HUES64 (cell line): ENCODE data around the gene FCMR.
"Not testable (repeated sequence)": the region's sequence is repeated elsewhere in the genome, so short reads cannot be mapped to it uniquely, and the experiment has no call there.

Experiments used
- H3K27ac ChIP-seq: 2 replicates; pipeline ENCODE4 v1.7.0; 2013; ENCODE audit warnings: low read depth, low read length, inconsistent platforms
- H3K27me3 ChIP-seq: 2 replicates; pipeline ENCODE4 v1.6.1; 2013; ENCODE audit warnings: mild to moderate bottlenecking, low read length; ENCODE audit not compliant: insufficient read depth
- H3K36me3 ChIP-seq: 2 replicates; pipeline ENCODE4 v1.6.1; 2013; ENCODE audit warnings: mild to moderate bottlenecking, low read length; ENCODE audit not compliant: insufficient read depth
- H3K4me1 ChIP-seq: 2 replicates; pipeline ENCODE4 v1.6.1; 2013; ENCODE audit warnings: mild to moderate bottlenecking, low read length, moderate library complexity; ENCODE audit not compliant: insufficient read depth
- H3K4me3 ChIP-seq: 2 replicates; pipeline ENCODE4 v1.5.1; 2013; ENCODE audit warnings: mild to moderate bottlenecking, low read length, moderate library complexity
- H3K9ac ChIP-seq: 2 replicates; pipeline ENCODE4 v1.6.1; 2013; ENCODE audit warnings: mild to moderate bottlenecking, low read depth, low read length
- H3K9me3 ChIP-seq: 2 replicates; pipeline ENCODE4 v1.6.1; 2013; ENCODE audit warnings: low read depth, low read length; ENCODE audit not compliant: insufficient read depth
- WGBS: fragments of 150-250, 120-280 bp; methylation state at CpG from one replicate; pipeline ENCODE4 v1.1.7; 2013; ENCODE audit warnings: missing lambda C conversion rate; 5-methylcytosine and 5-hydroxymethylcytosine counted together

Gene FCMR

DNA sequence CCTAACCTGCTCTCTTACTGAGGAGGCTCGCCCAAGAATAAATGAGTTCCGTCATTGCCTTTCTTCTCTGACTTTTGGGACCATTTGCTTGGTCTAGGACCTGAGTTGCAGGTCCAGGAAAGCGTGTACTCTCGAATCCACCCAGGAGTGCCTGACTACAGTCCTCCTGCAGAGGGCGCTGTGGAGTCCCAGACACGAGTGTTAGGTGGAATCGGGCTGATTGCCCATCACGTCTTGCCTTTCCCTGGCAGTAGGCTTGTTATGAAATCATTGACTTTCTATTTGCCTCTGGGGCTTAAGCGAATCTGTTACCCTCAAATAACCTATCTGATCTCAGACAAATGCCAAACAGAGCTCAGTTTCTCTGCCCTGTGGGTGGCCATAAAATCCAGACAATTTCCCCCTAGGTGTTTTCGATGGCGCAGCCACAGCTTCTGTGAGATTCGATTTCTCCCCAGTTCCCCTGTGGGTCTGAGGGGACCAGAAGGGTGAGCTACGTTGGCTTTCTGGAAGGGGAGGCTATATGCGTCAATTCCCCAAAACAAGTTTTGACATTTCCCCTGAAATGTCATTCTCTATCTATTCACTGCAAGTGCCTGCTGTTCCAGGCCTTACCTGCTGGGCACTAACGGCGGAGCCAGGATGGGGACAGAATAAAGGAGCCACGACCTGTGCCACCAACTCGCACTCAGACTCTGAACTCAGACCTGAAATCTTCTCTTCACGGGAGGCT is 56.6 kb downstream of the FCMR start, which contains the start of gene IL20:
Gene IL20, plus strand, starts transcription at position 685 of the 733 bp plus-strand sequence. CDS start 230 bp downstream, outside the sequence.
- Histone ChIP-seq H3K27me3 (no peaks in the 10 kb centered on the region), H3K4me3 (no peak within 1 kb of the TSS), H3K4me1 (no peaks in the 10 kb centered on the region), H3K9me3 (no peaks in the 10 kb centered on the region), H3K36me3 (no peaks in the 10 kb centered on the region), H3K9ac (no peak within 1 kb of the TSS), H3K27ac (no peak within 1 kb of the TSS)
- WGBS: 58% methylated on average over 19 of the region's 19 CpGs

DNA sequence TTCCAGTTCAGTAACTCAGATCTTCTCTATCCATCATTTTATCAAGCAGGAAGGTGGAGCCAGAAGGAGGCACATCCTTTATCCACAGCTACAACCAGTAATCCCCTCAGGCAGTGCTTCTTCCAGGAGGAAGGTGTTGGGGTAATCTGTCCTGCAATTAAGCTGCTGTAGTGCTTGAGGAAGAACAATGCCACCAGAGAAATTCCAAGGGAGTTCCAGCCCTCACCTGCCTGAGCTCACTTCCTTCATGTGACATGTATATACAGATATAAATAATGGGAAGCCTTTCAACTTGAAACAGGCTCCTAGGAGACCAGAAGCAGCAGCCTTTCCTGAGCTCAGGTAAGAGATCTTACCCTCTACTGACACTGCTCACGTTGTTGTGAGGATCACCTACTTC is 58.5 kb downstream of the FCMR start:
- no peak overlapping the region for H3K4me3 ChIP-seq
- no peak overlapping the region for H3K27ac ChIP-seq
- no peaks in the 10 kb centered on the region; the same call in 1 of the 2 replicates for H3K27me3 ChIP-seq
- H3K9ac ChIP-seq: no peak overlapping the region
- H3K36me3 ChIP-seq: no peaks in the 10 kb centered on the region
- no peaks in the 10 kb centered on the region for H3K4me1 ChIP-seq
- H3K9me3 ChIP-seq: no peaks in the 10 kb centered on the region
- WGBS: 83% methylated on average over 1 of the region's 1 CpG

GRCh38 chr1:206860165-206860564 is 61.6 kb downstream of the FCMR start:
- no peaks in the 10 kb centered on the region; the same call in 1 of the 2 replicates for H3K27me3 ChIP-seq

DNA sequence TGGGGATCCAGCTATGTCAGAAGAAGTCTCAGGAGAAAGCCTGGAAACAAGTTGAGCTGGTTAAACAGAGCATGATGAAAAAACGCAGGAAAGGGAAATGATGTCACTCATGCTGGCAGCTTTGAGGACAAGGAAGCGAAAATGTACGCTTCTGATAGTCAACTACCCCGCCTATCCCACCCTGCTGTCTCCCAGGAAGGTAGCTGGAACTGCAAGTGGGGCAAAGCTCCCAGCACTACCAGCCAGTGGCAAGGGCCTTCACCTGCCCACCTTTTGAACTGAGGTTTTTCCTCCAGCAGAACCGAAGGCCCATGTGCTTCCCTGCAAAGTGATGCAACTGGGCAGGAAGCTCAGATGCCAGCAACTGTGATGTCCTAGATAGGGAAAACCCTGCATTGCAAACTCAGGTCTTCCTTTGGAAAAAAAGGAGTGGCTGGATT is 62.6 kb downstream of the FCMR start:
- H3K27me3 ChIP-seq: no peaks in the 10 kb centered on the region; the same call in 1 of the 2 replicates
- no peaks in the 10 kb centered on the region for H3K9me3 ChIP-seq
- 91% methylated on average over 5 of the region's 5 CpGs for WGBS
- H3K4me3 ChIP-seq: no peak overlapping the region
- no peaks in the 10 kb centered on the region for H3K36me3 ChIP-seq
- H3K9ac ChIP-seq: no peak overlapping the region
- no peaks in the 10 kb centered on the region for H3K4me1 ChIP-seq
- no peak overlapping the region for H3K27ac ChIP-seq

More at GRCh38 chr1:206860165-206860564, 61.6 kb downstream of the FCMR start:
- Histone ChIP-seq H3K4me3 (no peak overlapping the region), H3K4me1 (no peaks in the 10 kb centered on the region), H3K9me3 (no peaks in the 10 kb centered on the region), H3K36me3 (no peaks in the 10 kb centered on the region), H3K9ac (no peak overlapping the region), H3K27ac (no peak overlapping the region)
- WGBS: 91% methylated on average over 4 of the region's 4 CpGs

DNA sequence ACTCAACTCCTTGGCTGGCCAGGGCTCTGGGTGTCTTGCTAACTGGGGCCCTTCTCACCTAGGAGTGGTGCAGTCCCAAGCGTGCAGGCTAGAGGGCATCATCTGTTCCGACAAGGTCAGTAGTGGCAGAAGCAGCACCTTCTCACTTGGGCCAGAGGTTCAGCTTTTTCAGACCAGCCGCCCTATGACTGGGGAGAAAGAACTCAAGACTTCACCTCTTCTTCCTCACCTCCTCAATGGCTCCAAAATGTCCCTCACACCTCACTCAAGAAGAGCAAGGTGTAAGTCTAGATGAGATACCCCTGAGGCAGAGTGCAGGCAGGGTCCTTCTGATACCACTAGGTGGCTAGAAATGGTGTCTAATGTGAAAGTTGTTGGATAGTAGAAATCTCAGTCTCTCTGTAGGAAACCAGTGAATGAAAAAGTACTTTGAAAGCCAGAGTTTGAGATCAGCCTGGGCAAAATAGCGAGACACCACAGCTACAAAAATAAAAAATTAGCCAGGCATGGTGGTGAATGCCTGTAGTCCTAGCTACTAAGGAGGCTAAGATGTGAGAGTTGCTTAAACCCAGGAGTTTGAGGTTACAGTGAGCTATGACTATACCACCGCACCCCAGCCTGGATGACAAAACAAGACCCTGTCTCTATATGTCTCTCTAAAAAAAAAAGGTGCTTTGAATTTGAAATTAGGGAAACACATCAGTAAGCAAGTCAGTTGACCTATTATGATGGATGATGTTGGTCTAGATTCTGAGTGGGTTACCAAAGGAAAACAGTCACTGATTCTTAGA is 64.9 kb downstream of the FCMR start:
- no peak overlapping the region for H3K27ac ChIP-seq
- H3K27me3 ChIP-seq: no peaks in the 10 kb centered on the region; the same call in 1 of the 2 replicates
- 94% methylated on average over 4 of the region's 5 CpGs for WGBS
- H3K9ac ChIP-seq: no peak overlapping the region
- H3K36me3 ChIP-seq: no peaks in the 10 kb centered on the region
- H3K4me3 ChIP-seq: no peak overlapping the region
- no peaks in the 10 kb centered on the region for H3K4me1 ChIP-seq
- peaks cover 3% of the 10 kb centered on the region; the same call in 1 of the 2 replicates for H3K9me3 ChIP-seq

DNA sequence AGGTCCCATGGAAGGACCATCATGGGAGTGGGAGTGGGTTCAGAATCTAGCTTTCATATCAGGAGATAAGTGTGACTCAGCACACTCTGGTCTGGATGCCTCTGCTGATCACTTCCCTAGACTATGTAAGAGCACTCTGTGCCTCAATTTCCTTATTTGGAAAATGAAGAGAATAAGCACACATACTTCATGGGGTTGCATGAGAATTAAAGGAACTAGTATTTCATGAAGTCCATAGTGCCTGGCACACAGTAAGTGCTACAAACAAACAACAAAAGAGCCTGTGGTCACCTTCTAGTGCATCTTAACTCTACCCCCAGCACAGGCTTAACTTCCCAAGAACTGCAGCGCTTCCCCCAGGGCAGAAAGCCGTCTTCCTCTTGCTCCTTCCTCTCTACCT is 65.9 kb downstream of the FCMR start:
- 92% methylated on average over 2 of the region's 2 CpGs for WGBS
- Histone ChIP-seq H3K36me3 (no peaks in the 10 kb centered on the region), H3K27ac (no peak overlapping the region), H3K4me3 (no peak overlapping the region), H3K4me1 (no peaks in the 10 kb centered on the region), H3K9me3 (peaks cover 3% of the 10 kb centered on the region; the same call in 1 of the 2 replicates), H3K9ac (no peak overlapping the region), H3K27me3 (no peaks in the 10 kb centered on the region; the same call in 1 of the 2 replicates)

- H3K9ac ChIP-seq: no peak overlapping the region
- H3K9me3 ChIP-seq: peaks cover 3% of the 10 kb centered on the region; the same call in 1 of the 2 replicates
- H3K4me1 ChIP-seq: no peaks in the 10 kb centered on the region
- no peak overlapping the region for H3K27ac ChIP-seq
- no peaks in the 10 kb centered on the region for H3K36me3 ChIP-seq
- no peaks in the 10 kb centered on the region; the same call in 1 of the 2 replicates for H3K27me3 ChIP-seq
- WGBS: 75% methylated on average over 2 of the region's 3 CpGs
- H3K4me3 ChIP-seq: no peak overlapping the region
Observed at GRCh38 chr1:206854401-206855129, 67.2 kb downstream of the FCMR start.

- not testable (repeated sequence) for H3K9me3 ChIP-seq, H3K9ac ChIP-seq, H3K36me3 ChIP-seq, H3K4me1 ChIP-seq, H3K4me3 ChIP-seq, H3K27me3 ChIP-seq, H3K27ac ChIP-seq
Observed at GRCh38 chr1:206853696-206854095, 68.0 kb downstream of the FCMR start.
